DMS114 treated with DMSO at 0.1 percent for 48 hours (cell line): ENCODE measurements around the gene ZNF865.

Experiments used
- DNase-seq: peaks from one replicate; lab custom pipeline; 2025; ENCODE audit not compliant: unreplicated experiment; lab: John Stamatoyannopoulos, UW

ZNF865 gene

DNA sequence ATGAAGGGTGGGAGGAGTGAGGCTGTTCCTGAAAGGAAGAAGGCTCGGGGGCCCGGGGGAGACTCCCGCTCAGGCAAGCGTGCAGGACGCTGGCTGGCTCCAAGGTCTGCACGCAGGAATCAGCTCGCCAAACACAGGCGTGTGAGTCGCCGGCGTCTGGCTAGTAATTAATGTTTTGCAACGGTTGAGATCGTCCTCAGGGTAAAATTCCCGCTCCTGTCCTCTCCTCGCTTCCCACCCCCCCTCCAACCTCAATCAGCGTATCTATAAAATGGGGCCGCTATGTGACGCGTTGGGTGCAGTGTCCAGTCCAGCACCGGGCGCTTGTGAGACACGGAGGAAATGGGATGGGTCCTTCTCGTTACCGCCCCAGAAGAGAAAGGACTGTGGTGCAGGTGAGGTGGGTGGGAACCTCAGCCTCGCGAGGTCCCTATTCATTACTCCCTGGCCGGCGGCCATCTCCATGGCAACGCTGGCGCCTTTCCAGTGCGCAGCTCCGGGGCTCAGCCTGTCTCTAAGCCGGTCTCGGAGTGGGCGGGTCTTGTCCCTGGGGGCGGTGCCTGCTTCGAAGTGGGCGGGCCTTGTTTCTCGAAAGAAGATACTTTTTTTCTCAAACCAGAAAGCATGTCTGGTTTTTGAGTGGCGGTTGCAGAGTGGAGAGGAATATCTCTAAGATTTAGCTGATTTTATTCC, 18.3 kb upstream of the ZNF865 start:
- peak; percentile 85 for DNase-seq

DNA sequence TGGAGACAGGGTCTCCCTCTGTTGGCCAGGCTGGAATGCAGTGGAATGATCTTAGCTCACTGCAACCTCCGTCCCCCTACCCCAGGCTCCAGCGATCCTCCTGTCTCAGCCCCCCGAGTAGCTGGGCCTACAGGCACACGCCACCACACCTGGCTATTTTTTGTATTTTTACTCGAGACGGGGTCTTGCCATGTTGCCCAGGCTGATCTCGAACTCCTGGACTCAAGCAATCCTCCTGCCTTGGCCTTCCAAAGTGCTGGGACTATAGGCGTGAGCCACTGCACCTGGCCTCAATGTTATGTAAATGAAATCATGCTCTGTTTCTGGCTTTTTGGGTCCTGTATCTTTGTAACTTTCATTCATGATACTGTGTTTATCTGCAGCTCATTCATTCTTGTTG, 16.7 kb upstream of the ZNF865 start:
- no peak for DNase-seq

DNA sequence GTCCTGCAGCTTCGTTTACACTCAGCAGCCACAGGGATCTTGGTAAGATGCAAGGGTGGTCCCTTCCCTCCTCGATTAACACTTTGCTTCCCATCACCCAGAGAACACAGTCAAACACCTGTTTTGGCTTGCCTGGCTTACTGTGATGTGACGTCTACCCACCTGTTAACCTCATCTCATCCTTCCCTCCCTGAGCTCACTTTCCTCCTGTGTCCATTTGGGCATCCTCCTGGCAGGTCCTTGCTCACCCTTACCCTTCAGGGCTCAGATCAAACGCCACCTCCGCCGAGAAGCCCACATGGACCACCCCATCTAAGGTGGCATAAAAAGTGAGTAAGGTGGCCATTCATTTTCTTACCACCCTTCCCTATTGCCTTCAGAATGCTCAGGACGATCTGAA, 15.3 kb upstream of the ZNF865 start:
- DNase-seq = no peak

DNA sequence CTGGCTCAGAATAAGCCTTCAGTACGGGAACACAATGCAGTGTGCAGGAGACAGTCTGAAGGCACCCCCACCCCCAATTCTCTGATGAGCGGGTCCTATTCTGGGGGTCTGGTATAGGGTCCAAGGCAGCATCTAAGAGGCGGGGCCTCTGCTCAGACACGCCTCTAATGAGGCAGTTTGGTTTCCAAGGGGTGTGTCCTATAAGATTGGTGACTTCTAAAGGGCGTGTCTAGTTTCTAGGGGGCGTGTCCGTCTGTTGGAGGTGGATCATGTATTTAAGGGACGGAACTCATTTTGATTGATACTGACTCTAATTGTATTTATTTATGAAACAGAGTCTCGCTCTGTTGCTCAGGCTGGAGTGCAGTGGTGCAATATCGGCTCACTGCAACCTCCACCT, 14.8 kb upstream of the ZNF865 start:
- peak; percentile 59 for DNase-seq

GRCh38 chr19:55591555-55591954, 13.9 kb upstream of the ZNF865 start:
- no peak for DNase-seq

DNA sequence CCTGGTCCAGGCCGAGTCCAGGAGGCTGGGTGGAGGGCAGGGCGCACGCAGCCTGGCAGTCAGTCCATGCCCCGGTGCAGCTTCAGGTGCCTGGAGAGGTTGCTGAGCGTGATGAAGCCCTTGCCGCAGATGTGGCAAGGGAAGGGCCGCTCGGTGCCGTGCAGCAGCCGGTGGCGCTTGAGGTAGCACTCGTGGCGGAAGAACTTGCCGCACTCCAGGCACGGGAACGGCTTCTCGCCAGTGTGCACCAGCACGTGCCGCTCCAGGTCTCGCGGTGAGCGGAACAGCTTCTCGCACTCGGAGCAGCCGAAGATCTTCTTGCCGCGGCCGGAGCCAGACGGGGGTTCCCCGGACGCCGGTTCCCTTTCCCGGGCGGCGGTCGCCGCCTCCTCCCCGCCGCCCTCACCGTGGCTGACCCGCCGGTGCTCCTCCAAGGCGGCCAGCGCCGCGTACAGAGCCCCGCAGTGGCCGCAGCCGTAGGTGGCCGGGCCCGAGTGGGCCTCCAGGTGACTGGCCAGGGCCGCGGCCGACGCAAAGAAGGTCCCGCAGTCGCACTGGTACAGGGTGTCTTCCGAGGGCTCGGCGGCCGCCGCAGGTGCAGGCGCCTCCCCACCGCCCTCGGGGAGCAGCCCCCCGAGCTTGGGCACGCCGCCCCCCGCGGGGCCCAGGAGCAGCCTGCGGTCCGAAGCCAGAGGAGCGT, 12.9 kb upstream of the ZNF865 start:
- DNase-seq = no peak

DNA sequence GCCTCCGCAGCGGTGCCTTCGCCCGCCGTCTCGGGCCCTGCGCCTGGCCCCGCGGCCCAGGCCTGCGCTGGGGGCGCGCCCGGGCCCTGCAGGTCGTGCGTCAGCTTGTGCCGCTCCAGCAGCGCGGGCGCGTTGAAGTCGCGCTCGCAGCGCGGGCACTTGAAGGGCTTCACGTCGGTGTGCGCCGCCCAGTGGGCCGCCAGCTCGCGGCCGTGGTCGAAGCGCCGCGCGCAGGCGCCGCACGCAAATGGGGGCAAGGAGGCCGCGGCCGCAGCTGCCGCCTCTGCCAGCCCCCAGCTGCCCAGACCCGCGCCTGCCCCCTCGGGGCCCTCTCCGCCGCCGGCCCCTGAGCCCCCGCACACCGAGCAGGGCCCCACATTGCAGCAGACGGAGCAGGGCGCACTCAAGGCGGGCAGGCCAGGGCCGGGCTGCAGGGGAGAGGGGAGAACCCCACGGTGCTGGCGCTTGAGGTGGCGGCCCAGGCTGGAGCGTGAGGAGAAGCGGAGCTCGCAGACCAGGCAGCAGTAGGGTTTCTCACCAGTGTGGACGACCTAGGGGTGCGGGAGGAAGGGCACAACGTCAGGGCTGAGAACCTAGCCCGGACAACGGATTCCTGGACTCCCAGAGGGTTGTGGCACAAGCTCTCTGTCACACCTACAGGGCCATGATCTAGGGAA, 12.2 kb upstream of the ZNF865 start:
- no peak for DNase-seq

DNA sequence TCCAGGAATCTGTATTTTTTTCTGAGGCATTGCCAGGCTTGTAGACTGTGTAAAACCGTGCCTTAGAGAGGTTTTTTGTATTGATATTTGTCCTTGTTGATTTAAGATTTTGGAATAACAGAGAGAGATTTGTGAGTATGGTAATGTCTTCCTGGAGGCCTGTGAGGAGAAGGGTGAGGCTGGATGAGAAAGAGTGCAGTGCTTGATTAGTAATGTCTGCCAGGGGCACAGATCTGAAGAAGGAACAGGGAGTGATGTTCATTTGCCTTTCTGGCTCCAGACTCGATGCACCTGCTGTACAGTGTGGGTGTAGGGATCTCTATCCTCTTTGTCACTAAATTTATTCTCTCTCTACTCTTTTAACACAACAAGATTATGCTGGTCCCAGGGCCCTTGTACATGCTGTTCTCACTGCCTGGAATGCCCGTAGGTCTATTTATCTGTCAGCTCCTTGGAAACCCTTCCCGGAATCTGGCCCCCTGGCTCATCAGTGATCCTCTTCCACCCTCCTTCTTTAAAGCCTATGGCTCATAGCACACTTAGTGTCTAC, 10.4 kb upstream of the ZNF865 start:
- no peak for DNase-seq

- DNase-seq = no peak
These were observed 9.1 kb upstream of the ZNF865 start for GRCh38 chr19:55596304-55596703.

DNA sequence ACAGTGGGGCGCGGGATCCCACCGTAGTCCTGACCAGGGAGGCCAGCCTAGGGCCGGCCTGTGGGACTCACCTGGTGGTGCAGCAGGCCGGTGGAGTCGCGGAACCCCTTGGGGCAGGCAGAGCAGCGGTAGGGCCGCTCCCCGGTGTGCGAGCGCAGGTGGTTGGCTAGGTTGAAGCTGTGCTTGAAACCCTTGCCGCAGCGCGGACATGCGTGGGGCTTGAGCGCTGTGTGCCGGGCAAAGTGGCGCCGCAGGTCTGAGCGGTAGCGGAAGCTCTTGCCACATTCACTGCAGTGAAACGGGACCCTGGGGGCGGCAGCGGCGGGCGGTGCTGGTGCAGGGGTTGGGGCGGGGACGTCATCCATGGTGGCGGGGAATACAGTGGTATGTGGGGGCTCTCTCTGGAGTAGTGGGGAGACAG, 7.9 kb upstream of the ZNF865 start:
- DNase-seq = no peak

DNA sequence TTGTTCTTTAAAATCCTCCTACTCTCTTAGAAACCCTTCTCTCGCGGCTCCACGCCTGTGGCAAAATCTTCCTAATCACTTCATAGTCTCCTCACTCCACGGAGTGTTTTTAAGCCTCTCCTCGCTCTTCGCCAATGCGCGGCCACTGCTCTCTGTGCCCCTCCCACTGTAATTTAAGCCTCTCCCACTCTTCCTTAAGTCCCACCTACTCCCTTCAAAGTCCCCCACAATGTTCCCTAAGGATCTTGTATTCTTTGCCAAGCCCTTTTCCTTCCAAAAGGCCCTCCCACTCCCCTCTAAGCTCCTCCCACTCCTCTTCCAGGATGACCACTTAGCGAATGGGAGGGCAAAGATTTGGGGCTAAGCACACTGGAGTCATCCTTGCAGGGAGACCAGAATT, 7.4 kb upstream of the ZNF865 start:
- no peak for DNase-seq

DNA sequence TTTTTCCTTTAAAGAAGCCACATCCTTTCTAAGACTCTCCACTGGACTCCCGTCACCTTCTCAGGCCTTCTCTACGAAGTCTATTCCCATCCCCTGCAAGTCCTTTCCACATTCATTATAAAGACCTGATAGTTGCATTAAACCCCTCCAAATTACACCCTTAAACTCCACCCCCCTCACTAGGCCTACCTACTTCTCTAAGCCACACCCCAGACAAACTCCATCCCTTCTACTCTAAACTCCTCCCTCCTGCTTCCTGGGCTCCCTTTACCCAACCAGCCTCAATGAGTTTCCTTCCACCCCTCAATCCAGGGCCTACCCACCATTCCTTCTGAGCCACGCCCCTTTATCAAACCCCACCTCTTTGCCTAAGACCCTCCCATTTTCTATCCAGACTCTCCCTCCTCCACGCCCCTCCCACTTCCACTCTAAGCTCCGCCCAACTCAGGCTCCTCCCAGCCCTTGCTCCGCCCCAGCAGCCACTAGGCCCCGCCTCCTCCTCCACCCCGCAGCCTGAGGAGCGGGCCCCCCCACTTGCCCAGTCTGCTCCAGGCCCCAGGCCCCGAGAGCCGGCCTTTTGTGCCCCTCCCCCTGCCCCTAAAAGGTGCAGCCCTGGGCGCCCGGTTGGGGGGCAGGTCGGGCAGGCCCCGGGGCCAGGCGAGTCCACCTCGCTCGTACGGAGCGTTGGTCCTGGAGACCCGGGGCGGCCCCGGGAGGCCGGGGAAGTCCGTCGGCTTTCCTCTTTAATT, 6.6 kb upstream of the ZNF865 start:
- DNase-seq = peak; percentile 86

DNA sequence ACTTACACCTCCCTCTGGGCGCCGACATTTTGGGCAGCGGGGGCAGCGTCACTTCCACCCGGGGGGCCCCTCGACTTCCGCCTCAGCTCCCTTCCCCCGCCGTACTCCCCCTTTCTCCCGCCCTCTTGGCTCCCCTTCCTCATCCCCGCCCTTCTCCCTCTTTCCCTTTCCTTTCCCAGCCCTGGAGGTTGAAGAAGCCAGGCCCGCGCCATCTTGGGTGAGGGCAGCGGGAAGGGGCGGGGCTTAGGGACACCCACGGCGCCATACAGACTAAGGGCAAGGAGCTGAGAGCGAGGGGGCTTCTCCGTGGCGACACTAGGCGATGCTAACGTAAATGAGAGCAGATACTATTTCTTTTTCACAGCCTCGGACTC, 6.0 kb upstream of the ZNF865 start, which contains the start of gene FIZ1:
Gene FIZ1 (minus strand): TSS at position 50 of the 374 bp plus-strand sequence. CDS start 1,652 bp downstream, outside the sequence.
- peak; percentile 98 for DNase-seq

DNA sequence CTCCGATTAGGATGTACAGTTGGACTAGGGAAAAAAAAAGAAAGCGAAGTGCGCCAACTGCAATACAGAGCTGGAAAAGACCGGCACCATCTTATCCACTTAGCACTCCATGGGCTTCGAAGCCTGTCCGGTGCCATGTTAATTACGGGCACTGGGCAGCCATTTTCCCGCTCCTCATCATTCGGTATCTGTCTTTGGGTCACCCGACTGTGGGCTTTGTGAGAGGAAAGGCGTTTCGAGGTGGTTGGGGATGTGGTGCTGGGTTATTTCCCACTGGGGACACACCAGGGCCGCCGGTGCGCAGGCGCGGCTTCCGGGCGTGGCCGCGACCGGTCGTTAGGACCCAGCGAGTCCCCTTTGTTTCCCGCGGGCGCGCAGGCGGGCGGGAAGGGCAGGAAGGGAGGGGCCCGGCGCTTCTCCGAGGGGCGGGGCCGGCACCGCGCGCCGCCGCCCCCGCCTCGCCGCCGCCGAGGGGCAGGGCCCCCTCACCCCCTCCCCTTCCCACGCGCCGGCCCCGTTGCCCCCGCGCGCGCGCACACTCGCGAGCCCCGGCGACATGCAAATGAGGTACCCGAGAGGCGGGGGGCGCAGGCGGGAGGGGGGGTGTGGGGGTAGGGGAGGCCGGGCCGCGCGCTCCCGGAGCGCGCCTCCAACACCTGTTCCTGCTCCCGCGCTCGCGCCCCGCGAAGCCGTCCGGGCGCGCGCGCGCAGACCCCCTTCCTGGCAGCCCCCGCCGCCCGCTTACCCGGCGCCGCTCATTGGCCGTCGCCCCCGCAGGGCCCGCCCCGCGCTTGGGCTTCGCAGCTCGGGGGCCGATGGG, 5.4 kb upstream of the ZNF865 start, which contains the start of gene ZNF524:
Gene ZNF524 (plus strand): TSS at position 447 of the 820 bp plus-strand sequence. CDS start 1,825 bp downstream, outside the sequence.
- DNase-seq = peak; percentile 92

DNA sequence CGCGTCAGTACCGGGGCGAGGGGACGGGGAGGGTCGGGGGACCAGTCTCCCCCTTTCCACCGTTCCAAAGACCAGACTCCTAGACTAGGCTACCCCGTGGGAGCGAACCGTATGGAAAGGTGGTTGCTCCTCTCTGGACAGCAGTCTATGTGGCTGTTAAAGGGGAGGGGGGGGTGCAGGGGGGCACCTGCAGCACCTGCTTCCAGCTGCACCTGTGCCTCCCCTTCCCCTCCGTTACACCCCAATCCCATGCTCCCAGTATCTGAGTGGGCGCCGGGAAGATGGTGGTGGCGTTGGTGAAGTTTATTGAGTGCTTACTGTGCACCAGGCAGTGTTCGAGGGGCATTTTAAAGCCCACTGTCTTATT, 4.8 kb upstream of the ZNF865 start:
- DNase-seq = no peak

DNA sequence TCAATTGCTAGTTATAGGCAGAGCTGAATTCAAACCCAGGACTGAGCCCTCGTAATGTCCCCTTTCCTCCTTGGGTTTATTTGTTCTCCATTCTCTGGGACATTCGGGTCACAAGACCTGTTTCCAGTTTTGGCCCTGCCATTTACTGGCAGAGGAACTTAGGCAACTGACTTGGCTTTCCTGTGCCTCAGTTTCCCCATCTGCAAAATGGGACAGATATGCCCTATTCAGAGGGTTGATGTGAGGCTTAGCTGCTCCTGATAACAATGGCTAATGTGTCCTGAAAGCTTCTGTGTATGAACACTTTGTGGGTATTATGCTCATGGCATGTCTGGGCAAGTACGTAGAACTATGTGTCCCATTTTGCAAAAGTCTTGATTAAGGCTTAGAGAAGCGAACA, 4.4 kb upstream of the ZNF865 start:
- no peak for DNase-seq

DNA sequence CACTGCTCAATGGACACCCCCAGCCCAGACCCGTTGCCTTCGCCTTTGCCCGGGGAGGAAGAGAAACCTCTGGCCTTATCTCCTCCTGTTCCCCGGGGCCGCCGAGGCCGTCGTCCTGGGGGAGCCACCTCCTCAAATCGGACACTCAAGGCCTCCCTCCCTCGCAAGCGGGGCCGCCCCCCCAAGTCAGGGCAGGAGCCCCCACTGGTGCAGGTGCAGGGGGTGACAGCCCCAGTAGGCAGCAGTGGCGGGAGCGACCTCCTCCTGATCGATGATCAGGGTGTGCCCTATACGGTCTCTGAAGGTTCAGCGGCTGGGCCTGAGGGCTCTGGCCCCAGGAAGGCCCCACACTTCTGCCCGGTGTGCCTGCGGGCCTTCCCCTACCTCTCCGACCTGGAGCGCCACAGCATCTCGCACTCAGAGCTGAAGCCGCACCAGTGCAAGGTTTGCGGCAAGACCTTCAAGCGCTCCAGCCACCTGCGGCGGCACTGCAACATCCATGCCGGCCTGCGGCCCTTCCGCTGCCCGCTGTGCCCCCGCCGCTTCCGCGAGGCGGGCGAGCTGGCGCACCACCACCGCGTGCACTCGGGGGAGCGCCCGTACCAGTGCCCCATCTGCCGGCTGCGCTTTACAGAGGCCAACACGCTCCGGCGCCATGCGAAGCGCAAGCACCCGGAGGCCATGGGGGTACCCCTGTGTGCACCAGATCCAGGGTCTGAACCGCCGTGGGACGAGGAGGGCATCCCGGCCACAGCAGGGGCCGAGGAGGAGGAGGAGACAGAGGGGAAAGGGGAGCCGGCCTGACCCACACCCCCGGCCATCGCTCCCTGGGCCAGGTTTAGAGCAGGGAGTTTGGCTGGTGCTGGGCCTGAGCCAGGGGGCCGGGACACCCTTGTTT, 3.1 kb upstream of the ZNF865 start:
- no peak for DNase-seq

DNA sequence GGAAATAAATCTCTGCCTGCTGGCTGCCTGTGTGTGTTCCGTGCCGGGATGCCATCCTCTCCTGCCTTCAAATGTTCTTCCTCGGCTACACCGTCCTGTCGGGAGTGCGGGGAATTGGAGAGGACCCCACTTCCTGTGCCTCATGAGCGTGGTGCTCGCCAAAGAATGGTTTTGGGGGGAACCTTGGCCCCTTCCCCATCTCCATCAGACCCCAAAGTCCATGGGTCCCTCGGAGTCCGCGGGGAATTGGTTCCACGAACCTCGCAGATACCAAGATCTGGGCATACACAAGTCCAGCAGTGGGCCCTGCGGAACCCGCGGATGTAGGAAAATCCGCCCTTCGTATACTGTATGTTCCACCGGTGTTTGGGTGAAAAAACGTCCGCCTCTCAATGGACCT, 2.3 kb upstream of the ZNF865 start:
- no peak for DNase-seq

DNA sequence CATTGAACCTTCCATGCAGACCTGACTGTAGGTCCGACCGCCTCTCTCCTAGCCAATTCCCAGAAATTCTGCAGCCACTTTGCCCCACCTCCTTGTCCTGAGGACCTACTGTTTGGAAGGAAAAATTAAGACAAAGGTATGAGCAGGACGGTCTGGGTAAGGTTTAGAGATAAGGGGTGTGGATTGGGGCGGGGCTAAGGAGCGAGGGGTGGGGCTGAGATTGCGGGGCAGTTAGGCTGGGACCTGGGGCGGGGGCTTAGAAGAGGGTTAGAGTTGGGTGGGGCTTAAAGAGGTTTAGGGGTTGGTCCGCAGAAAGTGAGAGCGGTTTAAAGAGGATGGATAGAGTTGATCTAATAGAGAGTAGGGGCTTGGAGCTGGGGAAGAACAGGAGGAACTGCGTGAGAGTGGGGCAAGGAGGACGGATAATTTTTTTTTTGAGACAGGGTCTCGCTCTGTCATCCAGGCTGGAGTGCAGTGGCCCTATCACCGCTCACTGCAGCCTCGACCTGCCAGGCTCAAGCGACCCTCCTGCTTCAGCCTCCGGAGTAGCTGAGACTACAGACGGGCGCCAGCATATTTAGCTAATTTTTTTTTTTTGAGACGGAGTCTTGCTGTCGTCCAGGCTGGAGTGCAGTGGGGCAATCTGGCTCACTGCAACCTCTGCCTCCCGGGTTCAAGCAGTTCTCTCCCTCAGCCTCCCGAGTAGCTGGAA, 1.7 kb upstream of the ZNF865 start:
- no peak for DNase-seq
